Subcutaneous abdominal adipose tissue (tissue), 5 donors: ENCODE data around the gene FGF3.

Source experiments
- H3K27ac ChIP-seq: one replicate; pipeline ENCODE4 v1.7.0; 2013; ENCODE audit warnings: low read depth, mild to moderate bottlenecking, inconsistent platforms, low read length, moderate library complexity
- H3K27me3 ChIP-seq, 5 donors: one replicate each; pipeline ENCODE4 v1.7.0; 2013; ENCODE audit warnings: low read length in 5 of 5, inconsistent platforms in 1 of 5; ENCODE audit not compliant: control insufficient read depth in 5 of 5, insufficient read depth in 4 of 5
- H3K36me3 ChIP-seq, 5 donors: one replicate each; pipeline ENCODE4 v1.7.0; 2013; ENCODE audit warnings: low read length in 5 of 5; ENCODE audit not compliant: control insufficient read depth in 5 of 5, insufficient read depth in 5 of 5
- H3K4me1 ChIP-seq, 5 donors: one replicate each; pipeline ENCODE4 v1.7.0; 2013; ENCODE audit warnings: low read length in 5 of 5, mild to moderate bottlenecking in 3 of 5, moderate library complexity in 1 of 5; ENCODE audit not compliant: control insufficient read depth in 5 of 5, insufficient read depth in 5 of 5
- H3K4me3 ChIP-seq, 5 donors: one replicate each; pipeline ENCODE4 v1.7.0; 2013; ENCODE audit warnings: low read length in 5 of 5, low read depth in 1 of 5
- H3K9ac ChIP-seq, 5 donors: one replicate each; pipeline ENCODE4 v1.7.0; 2013; ENCODE audit warnings: low read length in 5 of 5, mild to moderate bottlenecking in 4 of 5, moderate library complexity in 3 of 5
- H3K9me3 ChIP-seq, 5 donors: one replicate each; pipeline ENCODE4 v1.7.0; 2013; ENCODE audit warnings: low read length in 5 of 5; ENCODE audit not compliant: control insufficient read depth in 5 of 5
- donor health status: healthy.
- donor health status: healthy.
- donor health status: healthy.
- donor health status: healthy.
- donor health status: healthy.

The FGF3 gene

DNA sequence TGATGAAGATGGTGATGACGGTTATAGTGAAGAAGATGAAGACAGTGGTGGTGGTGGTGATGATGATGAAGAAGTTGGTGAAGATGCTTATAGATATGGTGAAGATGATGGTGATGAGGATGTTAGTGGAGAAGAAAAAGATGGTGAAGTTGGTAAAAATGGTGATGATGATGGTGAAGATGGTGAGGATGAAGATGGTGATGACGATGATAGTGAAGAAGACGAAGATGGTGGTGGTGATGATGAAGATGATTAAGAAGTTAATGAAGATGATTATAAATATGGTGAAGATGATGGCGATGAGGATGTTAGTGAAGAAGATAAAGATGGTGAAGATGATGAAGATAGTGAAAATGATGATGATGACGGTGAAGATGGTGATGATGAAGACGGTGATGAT is 25.2 kb upstream of the FGF3 start:
- Histone ChIP-seq H3K36me3 (no peaks in the 10 kb centered on the region), H3K9me3 (peaks cover 0 to 6% (median 0%) of the 10 kb centered on the region in 5 donors), H3K27me3 (peaks cover 9 to 24% (median 10%) of the 10 kb centered on the region in 5 donors), H3K9ac (no peak overlapping the region), H3K4me1 (no peaks in the 10 kb centered on the region), H3K27ac (no peak overlapping the region), H3K4me3 (no peak overlapping the region)

GRCh38 chr11:69843529-69843921 is 24.3 kb upstream of the FGF3 start:
- no peak overlapping the region for H3K27ac ChIP-seq
- peaks cover 9 to 24% (median 10%) of the 10 kb centered on the region in 5 donors for H3K27me3 ChIP-seq
- H3K4me3 ChIP-seq: no peak overlapping the region
- H3K4me1 ChIP-seq: no peaks in the 10 kb centered on the region
- no peaks in the 10 kb centered on the region for H3K36me3 ChIP-seq
- no peak overlapping the region for H3K9ac ChIP-seq
- no peaks in the 10 kb centered on the region for H3K9me3 ChIP-seq

DNA sequence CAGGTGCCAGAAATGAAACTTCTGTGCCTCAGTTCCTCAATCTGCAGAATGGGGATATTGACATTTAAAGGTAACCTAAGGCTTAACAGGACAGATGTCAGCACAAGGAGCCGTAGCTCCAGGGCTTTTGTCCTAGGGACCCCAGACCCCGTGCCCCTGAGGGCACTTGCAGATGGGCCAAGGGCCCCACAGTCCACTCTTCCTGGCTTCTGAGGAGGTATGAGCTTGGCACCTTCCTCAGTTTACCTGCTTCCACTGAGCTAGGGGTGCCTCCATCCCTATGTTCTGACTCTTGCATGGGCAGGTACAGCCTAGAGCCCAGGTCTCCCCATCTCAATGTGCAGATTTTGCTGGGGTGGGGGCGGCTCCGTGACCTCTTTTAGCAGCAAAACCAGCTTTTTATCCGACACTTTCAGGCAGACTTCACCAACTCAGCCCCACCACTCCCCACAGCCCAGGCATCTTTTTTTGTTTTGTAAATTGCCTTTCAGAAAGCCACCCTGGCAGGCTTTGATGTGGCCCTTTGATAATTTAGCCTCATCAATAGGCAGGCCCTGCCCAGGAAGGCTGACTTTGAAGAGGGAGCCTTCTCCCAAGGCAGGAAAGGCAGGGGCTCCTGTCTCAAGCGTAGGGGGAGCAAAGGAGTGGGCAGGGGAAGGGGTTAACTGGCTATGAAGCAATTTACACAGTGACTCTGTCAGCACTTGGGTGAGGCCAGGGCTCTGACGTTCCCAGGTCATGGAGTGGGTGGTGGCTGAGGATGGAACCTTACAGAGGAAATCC is 23.7 kb upstream of the FGF3 start:
- Histone ChIP-seq H3K9me3 (no peaks in the 10 kb centered on the region), H3K27ac (no peak overlapping the region), H3K4me3 (no peak overlapping the region), H3K27me3 (peaks cover 9 to 24% (median 10%) of the 10 kb centered on the region in 5 donors), H3K4me1 (no peaks in the 10 kb centered on the region), H3K36me3 (no peaks in the 10 kb centered on the region), H3K9ac (no peak overlapping the region)

DNA sequence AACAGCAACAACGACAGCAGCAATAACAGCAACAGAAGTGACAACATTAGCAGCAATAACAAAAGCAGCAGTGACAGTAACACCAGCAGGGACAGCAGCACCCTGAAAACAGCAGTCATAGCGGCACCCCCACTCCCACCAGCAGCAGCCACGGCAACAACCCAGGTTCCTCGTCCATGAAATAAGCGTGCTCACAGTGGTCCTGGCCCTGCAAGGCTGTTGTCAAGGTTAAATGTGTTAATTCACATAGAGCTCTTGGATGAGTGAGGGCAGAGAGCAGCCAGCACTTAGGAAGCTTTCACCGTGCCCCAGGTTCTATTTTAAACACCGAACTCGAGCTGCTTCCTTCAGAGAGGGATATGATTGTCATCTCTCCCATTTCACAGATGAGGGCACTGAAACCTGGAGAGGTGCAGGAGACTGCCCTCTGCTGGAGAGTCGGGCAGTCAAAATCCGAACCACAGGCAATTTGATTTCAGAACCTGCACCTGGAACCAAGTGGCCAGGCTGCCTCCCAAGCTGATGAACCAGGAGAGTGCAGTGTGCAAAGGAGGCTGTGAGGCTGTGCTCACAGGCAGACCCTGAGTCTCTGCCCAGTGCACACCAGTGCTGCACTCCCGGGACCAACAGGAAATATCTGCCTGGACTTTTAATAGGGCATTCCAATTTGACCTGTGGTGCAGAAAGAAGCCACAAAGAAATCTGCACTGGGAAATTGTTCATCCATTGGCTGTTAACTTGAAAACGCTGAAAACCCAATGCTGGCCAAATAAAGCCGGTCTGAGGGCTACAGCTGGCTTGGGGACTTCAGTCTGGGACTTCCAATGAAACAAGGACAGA is 22.9 kb upstream of the FGF3 start:
- Histone ChIP-seq H3K27me3 (peaks cover 10 to 24% (median 13%) of the 10 kb centered on the region in 5 donors), H3K4me3 (no peak overlapping the region), H3K27ac (no peak overlapping the region), H3K4me1 (no peaks in the 10 kb centered on the region), H3K9ac (no peak overlapping the region), H3K9me3 (no peaks in the 10 kb centered on the region), H3K36me3 (no peaks in the 10 kb centered on the region)

GRCh38 chr11:69841170-69841858 is 22.1 kb upstream of the FGF3 start:
- H3K36me3 ChIP-seq: no peaks in the 10 kb centered on the region
- no peak overlapping the region for H3K27ac ChIP-seq
- H3K9ac ChIP-seq: no peak overlapping the region
- H3K4me1 ChIP-seq: no peaks in the 10 kb centered on the region
- no peak overlapping the region for H3K4me3 ChIP-seq
- peaks cover 10 to 24% (median 15%) of the 10 kb centered on the region in 5 donors for H3K27me3 ChIP-seq
- no peaks in the 10 kb centered on the region for H3K9me3 ChIP-seq

GRCh38 chr11:69840371-69841169 is 21.4 kb upstream of the FGF3 start:
- Histone ChIP-seq H3K9me3 (no peaks in the 10 kb centered on the region), H3K27me3 (peaks cover 10 to 24% (median 19%) of the 10 kb centered on the region in 5 donors), H3K4me1 (no peaks in the 10 kb centered on the region), H3K4me3 (no peak overlapping the region), H3K36me3 (no peaks in the 10 kb centered on the region), H3K27ac (no peak overlapping the region), H3K9ac (no peak overlapping the region)

DNA sequence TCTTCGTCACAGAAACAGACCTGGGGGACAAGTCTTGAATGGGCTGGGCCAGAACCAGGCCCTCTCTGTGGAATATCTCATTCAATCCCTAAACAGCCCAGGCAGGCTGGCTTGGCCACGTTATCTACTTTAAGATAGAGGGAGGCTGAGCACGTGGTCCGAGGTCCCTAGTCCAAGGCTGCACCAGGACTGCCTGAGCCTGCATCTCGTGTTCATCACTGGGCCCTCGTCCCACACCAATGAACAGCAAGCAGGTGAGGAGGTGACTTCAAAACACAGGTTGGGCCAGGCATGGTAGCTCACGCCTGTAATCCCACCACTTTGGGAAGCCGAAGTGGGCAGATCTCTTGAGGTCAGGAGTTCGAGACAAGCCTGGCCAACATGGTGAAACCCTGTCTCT is 20.3 kb upstream of the FGF3 start:
- Histone ChIP-seq H3K36me3 (no peaks in the 10 kb centered on the region), H3K27me3 (peaks cover 17 to 34% (median 28%) of the 10 kb centered on the region in 5 donors), H3K9ac (no peak overlapping the region), H3K4me3 (no peak overlapping the region), H3K9me3 (no peaks in the 10 kb centered on the region), H3K4me1 (no peaks in the 10 kb centered on the region), H3K27ac (no peak overlapping the region)

- Histone ChIP-seq H3K4me1 (no peaks in the 10 kb centered on the region), H3K9ac (no peak overlapping the region), H3K27me3 (peaks cover 24 to 42% (median 34%) of the 10 kb centered on the region in 5 donors), H3K9me3 (no peaks in the 10 kb centered on the region), H3K27ac (no peak overlapping the region), H3K4me3 (no peak overlapping the region), H3K36me3 (no peaks in the 10 kb centered on the region)
Observed at GRCh38 chr11:69837791-69838190, 18.6 kb upstream of the FGF3 start.

DNA sequence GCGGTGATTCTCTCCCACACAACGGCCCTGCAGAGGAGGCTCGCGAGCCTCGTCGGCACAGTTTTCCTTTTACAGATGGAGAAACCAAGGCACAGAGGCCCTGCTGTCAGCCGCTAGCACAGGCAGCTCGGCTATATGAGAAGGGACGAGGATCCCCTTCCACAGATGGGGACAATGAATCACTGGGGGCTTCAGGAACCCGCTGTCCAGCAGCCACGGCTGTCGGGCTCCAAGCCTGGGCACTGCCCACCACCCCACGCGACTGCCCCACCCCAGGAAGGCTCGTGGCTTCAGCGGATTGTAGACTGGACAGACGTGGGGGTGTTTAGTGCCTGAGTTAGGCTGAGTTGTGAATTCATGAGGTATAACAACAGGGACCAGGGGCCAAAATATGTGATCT is 17.2 kb upstream of the FGF3 start:
- no peaks in the 10 kb centered on the region for H3K9me3 ChIP-seq
- H3K27me3 ChIP-seq: peaks cover 24 to 48% (median 40%) of the 10 kb centered on the region in 5 donors
- no peaks in the 10 kb centered on the region for H3K4me1 ChIP-seq
- H3K27ac ChIP-seq: no peak overlapping the region
- no peak overlapping the region for H3K9ac ChIP-seq
- no peaks in the 10 kb centered on the region for H3K36me3 ChIP-seq
- no peak overlapping the region for H3K4me3 ChIP-seq
